Subcutaneous abdominal adipose tissue (tissue), 5 donors: Measurements from ENCODE around the gene MED25.

Experiments used
- H3K27ac ChIP-seq: one replicate; pipeline ENCODE4 v1.7.0; 2013; ENCODE audit warnings: low read depth, mild to moderate bottlenecking, inconsistent platforms, low read length, moderate library complexity
- H3K27me3 ChIP-seq, 5 donors: one replicate each; pipeline ENCODE4 v1.7.0; 2013; ENCODE audit warnings: low read length in 5 of 5, inconsistent platforms in 1 of 5; ENCODE audit not compliant: control insufficient read depth in 5 of 5, insufficient read depth in 4 of 5
- H3K36me3 ChIP-seq, 5 donors: one replicate each; pipeline ENCODE4 v1.7.0; 2013; ENCODE audit warnings: low read length in 5 of 5; ENCODE audit not compliant: control insufficient read depth in 5 of 5, insufficient read depth in 5 of 5
- H3K4me1 ChIP-seq, 5 donors: one replicate each; pipeline ENCODE4 v1.7.0; 2013; ENCODE audit warnings: low read length in 5 of 5, mild to moderate bottlenecking in 3 of 5, moderate library complexity in 1 of 5; ENCODE audit not compliant: control insufficient read depth in 5 of 5, insufficient read depth in 5 of 5
- H3K4me3 ChIP-seq, 5 donors: one replicate each; pipeline ENCODE4 v1.7.0; 2013; ENCODE audit warnings: low read length in 5 of 5, low read depth in 1 of 5
- H3K9ac ChIP-seq, 5 donors: one replicate each; pipeline ENCODE4 v1.7.0; 2013; ENCODE audit warnings: low read length in 5 of 5, mild to moderate bottlenecking in 4 of 5, moderate library complexity in 3 of 5
- H3K9me3 ChIP-seq, 5 donors: one replicate each; pipeline ENCODE4 v1.7.0; 2013; ENCODE audit warnings: low read length in 5 of 5; ENCODE audit not compliant: control insufficient read depth in 5 of 5
- donor health status: healthy.
- donor health status: healthy.
- donor health status: healthy.
- donor health status: healthy.
- donor health status: healthy.

MED25 gene

DNA sequence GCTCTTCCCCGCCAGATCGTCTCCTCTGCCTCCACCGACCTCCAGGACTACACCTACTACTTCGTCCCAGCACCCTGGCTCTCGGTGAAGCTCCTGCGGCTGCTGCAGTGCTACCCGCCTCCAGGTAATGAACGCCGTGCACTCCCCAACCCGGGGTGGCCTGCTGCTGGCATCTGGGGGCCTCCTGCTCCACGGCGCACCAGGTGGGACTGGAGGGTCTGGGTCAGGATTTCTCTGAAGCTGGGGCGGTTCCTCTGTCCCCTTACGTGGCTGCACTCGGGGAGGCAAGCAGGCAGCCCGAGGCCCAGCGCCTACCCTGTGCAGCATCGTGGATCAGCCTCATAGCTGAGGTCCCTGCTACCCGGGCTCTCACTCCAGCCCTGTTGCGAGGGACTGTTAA lies 22.5 kb upstream of the MED25 start:
- Histone ChIP-seq H3K27ac (no peak overlapping the region), H3K27me3 (no peaks in the 10 kb centered on the region), H3K9me3 (no peaks in the 10 kb centered on the region), H3K36me3 (peaks cover 0 to 94% (median 90%) of the 10 kb centered on the region in 5 donors), H3K9ac (no peak overlapping the region), H3K4me1 (peaks cover 0 to 5% (median 5%) of the 10 kb centered on the region in 5 donors), H3K4me3 (no peak overlapping the region)

DNA sequence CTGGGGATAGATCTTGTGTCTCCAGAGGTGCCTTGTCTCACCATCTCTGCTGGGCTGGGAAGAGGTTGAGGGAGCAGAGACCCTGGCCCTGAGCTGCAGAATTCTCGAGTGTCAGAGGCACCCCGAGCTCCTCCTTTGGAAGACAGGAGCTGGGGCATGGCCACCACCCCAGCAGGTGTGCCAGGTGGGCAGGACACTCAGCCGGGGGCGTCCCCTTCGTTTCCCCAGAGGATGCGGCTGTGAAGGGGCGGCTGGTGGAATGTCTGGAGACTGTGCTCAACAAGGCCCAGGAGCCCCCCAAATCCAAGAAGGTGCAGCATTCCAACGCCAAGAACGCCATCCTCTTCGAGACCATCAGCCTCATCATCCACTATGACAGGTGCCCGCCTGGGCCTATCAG lies 19.5 kb upstream of the MED25 start:
- no peaks in the 10 kb centered on the region for H3K9me3 ChIP-seq
- H3K27ac ChIP-seq: no peak overlapping the region
- H3K36me3 ChIP-seq: peaks cover 0 to 92% (median 80%) of the 10 kb centered on the region in 5 donors
- H3K9ac ChIP-seq: no peak overlapping the region
- H3K4me3 ChIP-seq: no peak overlapping the region
- H3K27me3 ChIP-seq: no peaks in the 10 kb centered on the region
- peaks cover 0 to 19% (median 10%) of the 10 kb centered on the region in 5 donors for H3K4me1 ChIP-seq

GRCh38 chr19:49799271-49799797 lies 18.8 kb upstream of the MED25 start:
- Histone ChIP-seq H3K36me3 (peaks cover 0 to 93% (median 81%) of the 10 kb centered on the region in 5 donors), H3K9me3 (no peaks in the 10 kb centered on the region), H3K9ac (no peak overlapping the region), H3K4me1 (peaks cover 0 to 19% (median 10%) of the 10 kb centered on the region in 5 donors), H3K27me3 (no peaks in the 10 kb centered on the region), H3K4me3 (no peak overlapping the region), H3K27ac (no peak overlapping the region)

GRCh38 chr19:49799798-49800376 lies 18.2 kb upstream of the MED25 start:
- peaks cover 0 to 19% (median 10%) of the 10 kb centered on the region in 5 donors for H3K4me1 ChIP-seq
- H3K9ac ChIP-seq: no peak overlapping the region

DNA sequence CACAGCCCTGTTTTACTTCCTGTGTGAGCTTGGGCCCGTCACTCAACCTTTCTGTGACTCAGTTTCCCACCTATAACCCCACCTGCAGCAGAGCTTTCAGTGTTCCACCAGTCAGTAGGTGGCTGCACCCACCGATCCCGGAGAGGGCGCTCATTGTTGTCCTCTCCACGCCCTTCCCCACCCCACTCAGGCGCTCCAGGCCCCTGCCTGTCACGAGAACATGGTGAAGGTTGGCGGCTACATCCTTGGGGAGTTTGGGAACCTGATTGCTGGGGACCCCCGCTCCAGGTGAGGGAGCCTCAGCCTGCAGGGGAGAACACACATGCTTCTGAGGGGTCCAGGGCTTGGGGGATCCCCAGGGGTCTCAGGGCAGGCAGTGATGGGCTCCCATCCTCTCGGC lies 17.3 kb upstream of the MED25 start:
- no peak overlapping the region for H3K9ac ChIP-seq
- H3K4me3 ChIP-seq: no peak overlapping the region
- peaks cover 0 to 92% (median 76%) of the 10 kb centered on the region in 5 donors for H3K36me3 ChIP-seq
- H3K27ac ChIP-seq: no peak overlapping the region
- H3K27me3 ChIP-seq: no peaks in the 10 kb centered on the region
- peaks cover 0 to 19% (median 10%) of the 10 kb centered on the region in 5 donors for H3K4me1 ChIP-seq
- H3K9me3 ChIP-seq: no peaks in the 10 kb centered on the region

More at GRCh38 chr19:49799798-49800376, 18.2 kb upstream of the MED25 start:
- H3K27me3 ChIP-seq: no peaks in the 10 kb centered on the region
- peaks cover 0 to 93% (median 81%) of the 10 kb centered on the region in 5 donors for H3K36me3 ChIP-seq
- no peaks in the 10 kb centered on the region for H3K9me3 ChIP-seq
- H3K4me3 ChIP-seq: no peak overlapping the region
- H3K27ac ChIP-seq: no peak overlapping the region

GRCh38 chr19:49801401-49801888 lies 16.6 kb upstream of the MED25 start:
- Histone ChIP-seq H3K27me3 (no peaks in the 10 kb centered on the region), H3K9ac (no peak overlapping the region), H3K4me3 (peak overlapping the region in 4 of 5 donors; percentile 54 to 66 (median 60)), H3K36me3 (peaks cover 0 to 91% (median 75%) of the 10 kb centered on the region in 5 donors), H3K4me1 (peaks cover 0 to 19% (median 10%) of the 10 kb centered on the region in 5 donors), H3K27ac (no peak overlapping the region), H3K9me3 (no peaks in the 10 kb centered on the region)

DNA sequence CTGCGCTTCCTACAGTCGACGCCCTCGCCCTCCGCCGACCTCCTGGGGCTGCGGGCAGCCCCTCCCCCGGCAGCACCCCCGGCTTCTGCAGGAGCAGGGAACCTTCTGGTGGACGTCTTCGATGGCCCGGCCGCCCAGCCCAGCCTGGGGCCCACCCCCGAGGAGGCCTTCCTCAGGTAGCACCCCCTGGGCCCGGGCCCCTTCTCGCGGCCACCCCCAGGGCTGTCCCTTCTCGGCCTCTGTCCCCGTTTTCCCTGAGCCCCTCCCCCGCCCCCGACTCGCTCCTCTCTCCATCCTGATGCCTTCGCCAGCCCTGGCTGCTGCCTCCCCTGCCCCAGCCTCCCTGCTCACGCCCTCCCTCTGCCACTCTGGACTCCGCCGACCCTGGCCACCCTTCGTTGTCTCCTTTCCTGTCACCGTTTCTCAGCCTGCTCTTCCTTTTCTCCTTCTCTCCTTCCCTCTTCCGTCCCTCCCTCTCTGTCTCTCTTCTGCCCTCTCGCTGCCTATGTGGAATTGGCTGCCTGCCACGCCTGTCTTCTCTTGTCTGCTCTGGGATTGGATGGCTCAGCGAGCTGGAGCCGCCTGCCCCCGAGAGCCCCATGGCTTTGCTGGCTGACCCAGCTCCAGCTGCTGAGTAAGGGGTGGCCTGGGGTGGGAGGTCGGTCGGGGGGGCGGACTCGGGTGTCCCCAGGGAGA lies 16.0 kb upstream of the MED25 start:
- no peak overlapping the region for H3K27ac ChIP-seq
- H3K4me3 ChIP-seq: peak overlapping the region in 4 of 5 donors; percentile 54 to 66 (median 60)
- no peaks in the 10 kb centered on the region for H3K9me3 ChIP-seq
- no peak overlapping the region for H3K9ac ChIP-seq
- H3K4me1 ChIP-seq: peaks cover 0 to 19% (median 10%) of the 10 kb centered on the region in 5 donors
- no peaks in the 10 kb centered on the region for H3K27me3 ChIP-seq
- H3K36me3 ChIP-seq: peaks cover 0 to 89% (median 70%) of the 10 kb centered on the region in 5 donors

DNA sequence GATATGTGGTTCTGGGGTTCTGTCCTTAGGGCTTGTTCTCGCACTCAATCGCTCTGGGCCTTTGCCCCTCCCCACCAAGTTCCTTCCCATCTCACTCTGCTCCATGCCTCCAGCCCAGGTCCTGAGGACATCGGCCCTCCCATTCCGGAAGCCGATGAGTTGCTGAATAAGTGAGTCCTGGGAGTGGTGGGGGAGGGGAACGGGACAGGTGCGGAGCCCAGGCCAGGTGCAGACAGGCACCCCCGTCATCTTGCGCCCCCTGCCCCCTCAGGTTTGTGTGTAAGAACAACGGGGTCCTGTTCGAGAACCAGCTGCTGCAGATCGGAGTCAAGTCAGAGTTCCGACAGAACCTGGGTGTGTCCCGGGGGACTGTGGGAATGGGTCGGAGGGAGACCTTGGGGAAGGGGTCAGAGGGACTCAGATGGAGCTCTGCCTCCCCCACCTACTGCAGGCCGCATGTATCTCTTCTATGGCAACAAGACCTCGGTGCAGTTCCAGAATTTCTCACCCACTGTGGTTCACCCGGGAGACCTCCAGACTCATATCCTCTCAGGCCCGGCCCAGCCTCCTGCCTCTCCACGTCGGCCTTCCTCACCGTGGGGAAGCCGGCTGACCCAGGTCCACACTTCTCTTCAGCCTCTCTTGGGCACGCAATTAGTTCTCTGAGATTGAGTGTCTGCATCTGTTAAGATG lies 15.1 kb upstream of the MED25 start:
- Histone ChIP-seq H3K9ac (no peak overlapping the region), H3K4me1 (peaks cover 0 to 27% (median 12%) of the 10 kb centered on the region in 5 donors), H3K4me3 (peak overlapping the region in 2 of 5 donors; percentile 42 to 55), H3K27ac (no peak overlapping the region), H3K27me3 (no peaks in the 10 kb centered on the region), H3K36me3 (peaks cover 0 to 91% (median 69%) of the 10 kb centered on the region in 5 donors), H3K9me3 (no peaks in the 10 kb centered on the region)

GRCh38 chr19:49803529-49803856 lies 14.6 kb upstream of the MED25 start:
- H3K9ac ChIP-seq: no peak overlapping the region
- no peak overlapping the region for H3K4me3 ChIP-seq
- H3K27me3 ChIP-seq: no peaks in the 10 kb centered on the region
- H3K36me3 ChIP-seq: peaks cover 0 to 88% (median 64%) of the 10 kb centered on the region in 5 donors
- H3K4me1 ChIP-seq: peaks cover 0 to 32% (median 17%) of the 10 kb centered on the region in 5 donors
- H3K9me3 ChIP-seq: no peaks in the 10 kb centered on the region
- no peak overlapping the region for H3K27ac ChIP-seq
